Measurements from ENCODE around the gene PALS2. TPM values are rescaled to one million over a fixed set of nuclear protein-coding genes. Genes with fewer than 3 reads are reported as not detected.

PALS2 gene
- total RNA-seq, 1 donor from 2014 or later = 35.8 TPM

- no peaks in the 10 kb centered on the region for H3K27me3 Mint-ChIP-seq (ENCODE audit: low read depth)
- H3K27ac Mint-ChIP-seq (ENCODE audit: unreplicated experiment) = no peak overlapping the region
- H3K4me1 Mint-ChIP-seq = no peaks in the 10 kb centered on the region
- H3K9me3 Mint-ChIP-seq = no peaks in the 10 kb centered on the region
- no peak overlapping the region for H3K4me3 Mint-ChIP-seq
- DNase-seq (ENCODE audit: low read depth, low spot score) = no peak
- TF ChIP-seq CTCF (conservative IDR thresholded peaks at IDR 0.05) = no peak
- H3K36me3 Mint-ChIP-seq (ENCODE audit: low read depth) = no peaks in the 10 kb centered on the region
Measured at GRCh38 chr7:24548390-24548789, 24.9 kb upstream of the PALS2 start.

GRCh38 chr7:24549991-24550390 is 23.3 kb upstream of the PALS2 start:
- Mint-ChIP-seq H3K9me3 (no peaks in the 10 kb centered on the region), H3K27ac (ENCODE audit: unreplicated experiment) (no peak overlapping the region), H3K27me3 (ENCODE audit: low read depth) (no peaks in the 10 kb centered on the region), H3K36me3 (ENCODE audit: low read depth) (no peaks in the 10 kb centered on the region), H3K4me1 (no peaks in the 10 kb centered on the region), H3K4me3 (no peak overlapping the region)
- no peak for DNase-seq (ENCODE audit: low read depth, low spot score)
- TF ChIP-seq CTCF (conservative IDR thresholded peaks at IDR 0.05) = no peak

- H3K36me3 Mint-ChIP-seq (ENCODE audit: low read depth) = no peaks in the 10 kb centered on the region
- H3K27ac Mint-ChIP-seq (ENCODE audit: unreplicated experiment) = no peak overlapping the region
- no peaks in the 10 kb centered on the region for H3K27me3 Mint-ChIP-seq (ENCODE audit: low read depth)
- DNase-seq (ENCODE audit: low read depth, low spot score) = no peak
- no peak overlapping the region for H3K4me3 Mint-ChIP-seq
- no peak for TF ChIP-seq CTCF (conservative IDR thresholded peaks at IDR 0.05)
- no peaks in the 10 kb centered on the region for H3K4me1 Mint-ChIP-seq
- H3K9me3 Mint-ChIP-seq = no peaks in the 10 kb centered on the region
Measured at GRCh38 chr7:24555184-24555583, 18.1 kb upstream of the PALS2 start.

GRCh38 chr7:24555719-24556118 is 17.5 kb upstream of the PALS2 start:
- H3K4me1 Mint-ChIP-seq = no peaks in the 10 kb centered on the region
- TF ChIP-seq CTCF (conservative IDR thresholded peaks at IDR 0.05) = no peak
- no peaks in the 10 kb centered on the region for H3K27me3 Mint-ChIP-seq (ENCODE audit: low read depth)
- no peak for DNase-seq (ENCODE audit: low read depth, low spot score)
- H3K36me3 Mint-ChIP-seq (ENCODE audit: low read depth) = no peaks in the 10 kb centered on the region
- no peak overlapping the region for H3K27ac Mint-ChIP-seq (ENCODE audit: unreplicated experiment)
- no peak overlapping the region for H3K4me3 Mint-ChIP-seq
- H3K9me3 Mint-ChIP-seq = no peaks in the 10 kb centered on the region

- Mint-ChIP-seq H3K27me3 (ENCODE audit: low read depth) (no peaks in the 10 kb centered on the region), H3K9me3 (no peaks in the 10 kb centered on the region), H3K36me3 (ENCODE audit: low read depth) (no peaks in the 10 kb centered on the region), H3K4me1 (no peaks in the 10 kb centered on the region), H3K27ac (ENCODE audit: unreplicated experiment) (peak overlapping the region; percentile 83), H3K4me3 (no peak overlapping the region)
- TF ChIP-seq CTCF (conservative IDR thresholded peaks at IDR 0.05) = no peak
- no peak for DNase-seq (ENCODE audit: low read depth, low spot score)
Measured at GRCh38 chr7:24560772-24561171, 12.5 kb upstream of the PALS2 start.

GRCh38 chr7:24566274-24566673 is 7.0 kb upstream of the PALS2 start:
- Mint-ChIP-seq H3K4me3 (no peak overlapping the region), H3K9me3 (no peaks in the 10 kb centered on the region), H3K4me1 (no peaks in the 10 kb centered on the region), H3K27me3 (ENCODE audit: low read depth) (peaks cover 32% of the 10 kb centered on the region), H3K27ac (ENCODE audit: unreplicated experiment) (no peak overlapping the region), H3K36me3 (ENCODE audit: low read depth) (no peaks in the 10 kb centered on the region)
- no peak for TF ChIP-seq CTCF (conservative IDR thresholded peaks at IDR 0.05)
- no peak for DNase-seq (ENCODE audit: low read depth, low spot score)
